Measurements from ENCODE around the gene SLC45A2.

- TF ChIP-seq POLR2AphosphoS5 (IDR thresholded peaks at IDR 0.05; ENCODE audit: low read depth, low read length): no peak
- no peak for TF ChIP-seq REST (IDR thresholded peaks at IDR 0.05; ENCODE audit: insufficient read depth in 1 of 2, low read depth in 2 of 2, low read length in 2 of 2)
- no peak for TF ChIP-seq FOXP2 (optimal IDR thresholded peaks at IDR 0.05; ENCODE audit: borderline replicate concordance, extremely low read depth, extremely low read length, insufficient read depth)
These were observed 45.6 kb downstream of the SLC45A2 start for GRCh38 chr5:33938881-33939280.
